ENCODE measurements around the gene LRP2. TPM values are rescaled to one million over a fixed set of nuclear protein-coding genes. Genes with fewer than 3 reads are reported as not detected.
"Not testable (repeated sequence)": the region's sequence is repeated elsewhere in the genome, so short reads cannot be mapped to it uniquely, and the experiment has no call there.

Gene LRP2
- total and polyA plus RNA-seq, 7 donors = 0.02 TPM; not detected in 6

DNA sequence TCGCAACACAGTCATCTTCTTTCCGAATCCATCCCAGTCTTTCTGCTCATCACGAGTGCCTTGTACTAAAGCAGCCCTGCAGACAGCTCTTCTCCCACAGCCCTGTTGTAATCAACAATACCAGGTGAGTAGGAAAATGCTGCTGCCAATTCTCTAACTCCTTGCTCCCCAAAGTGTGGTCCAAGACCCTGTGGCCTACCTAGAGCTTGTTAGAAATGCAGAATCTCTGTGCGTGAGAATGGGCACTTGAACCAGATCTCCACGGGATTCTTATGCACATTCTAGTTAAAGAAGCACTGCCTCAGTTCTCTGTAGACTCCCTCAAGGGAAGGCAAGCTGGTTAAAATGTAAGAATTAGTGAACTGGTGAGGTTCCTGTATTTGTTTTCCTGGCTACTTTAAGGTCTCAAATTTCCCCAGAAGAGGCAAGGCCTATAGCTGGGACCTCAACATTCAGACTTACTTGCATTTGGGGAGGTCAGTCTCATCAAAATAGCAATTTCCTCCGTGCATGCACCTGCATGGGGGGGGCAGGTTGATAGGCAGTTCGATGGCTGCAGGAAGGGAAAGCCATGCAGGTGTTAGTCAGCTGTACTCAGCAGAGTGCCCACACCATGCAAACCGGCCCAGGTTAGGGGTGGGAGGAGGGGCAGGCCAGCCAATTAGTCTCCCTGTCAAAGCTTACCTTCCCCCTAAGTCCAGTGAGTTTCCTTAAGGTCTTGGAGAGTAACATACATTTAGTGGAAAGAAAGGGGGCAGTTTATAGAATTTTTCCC lies 222.2 kb downstream of the LRP2 start:
- DNase-seq = no peak
- no peaks in the 10 kb centered on the region for H3K4me1 ChIP-seq
- H3K4me3 ChIP-seq = no peak overlapping the region
- TF ChIP-seq, protein P1, sequence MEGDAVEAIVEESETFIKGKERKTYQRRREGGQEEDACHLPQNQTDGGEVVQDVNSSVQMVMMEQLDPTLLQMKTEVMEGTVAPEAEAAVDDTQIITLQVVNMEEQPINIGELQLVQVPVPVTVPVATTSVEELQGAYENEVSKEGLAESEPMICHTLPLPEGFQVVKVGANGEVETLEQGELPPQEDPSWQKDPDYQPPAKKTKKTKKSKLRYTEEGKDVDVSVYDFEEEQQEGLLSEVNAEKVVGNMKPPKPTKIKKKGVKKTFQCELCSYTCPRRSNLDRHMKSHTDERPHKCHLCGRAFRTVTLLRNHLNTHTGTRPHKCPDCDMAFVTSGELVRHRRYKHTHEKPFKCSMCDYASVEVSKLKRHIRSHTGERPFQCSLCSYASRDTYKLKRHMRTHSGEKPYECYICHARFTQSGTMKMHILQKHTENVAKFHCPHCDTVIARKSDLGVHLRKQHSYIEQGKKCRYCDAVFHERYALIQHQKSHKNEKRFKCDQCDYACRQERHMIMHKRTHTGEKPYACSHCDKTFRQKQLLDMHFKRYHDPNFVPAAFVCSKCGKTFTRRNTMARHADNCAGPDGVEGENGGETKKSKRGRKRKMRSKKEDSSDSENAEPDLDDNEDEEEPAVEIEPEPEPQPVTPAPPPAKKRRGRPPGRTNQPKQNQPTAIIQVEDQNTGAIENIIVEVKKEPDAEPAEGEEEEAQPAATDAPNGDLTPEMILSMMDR (IDR thresholded peaks at IDR 0.05) = no peak
- 57 to 68% (median 61%) methylated on average over 8 of the region's 8 CpGs for WGBS, 3 donors
- H3K9me3 ChIP-seq = no peaks in the 10 kb centered on the region
- H3K36me3 ChIP-seq (ENCODE audit: insufficient read depth in 1 of 2, low read depth in 1 of 2) = no peaks in the 10 kb centered on the region
- no peak for ATAC-seq
- no peaks in the 10 kb centered on the region for H3K27me3 ChIP-seq (ENCODE audit: insufficient read depth in 3 of 3, low read length in 2 of 3)
- no peak overlapping the region for H3K27ac ChIP-seq
- intact Hi-C loops (cut with DNase I) = loop anchor here in 1 of 2 donors (2.0 kb wide), 1 partner anchor 179 kb away; no protein-coding TSS in a partner anchor

DNA sequence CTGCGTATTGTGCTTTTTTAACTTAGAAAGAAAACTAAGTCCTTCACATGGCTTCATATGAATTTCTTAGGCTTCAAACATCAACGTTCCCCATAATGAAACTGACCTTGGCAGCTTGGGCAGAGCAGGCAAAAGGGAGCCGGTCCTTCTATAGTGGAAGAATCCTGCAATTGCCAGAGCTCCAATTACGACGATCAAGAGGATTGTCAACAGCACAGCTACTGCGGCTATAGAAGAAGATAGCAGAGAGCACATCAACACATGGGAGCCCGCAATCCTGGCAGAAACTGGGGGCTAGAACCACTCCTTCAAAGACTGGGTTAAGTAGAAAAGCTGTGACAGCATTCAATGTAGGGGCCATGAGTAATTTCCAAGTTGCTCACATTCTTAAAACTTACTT lies 223.2 kb downstream of the LRP2 start:
- TF ChIP-seq, protein P1 (IDR thresholded peaks at IDR 0.05) = no peak
- Histone ChIP-seq H3K27me3 (ENCODE audit: insufficient read depth in 3 of 3, low read length in 2 of 3) (no peaks in the 10 kb centered on the region), H3K4me1 (no peaks in the 10 kb centered on the region), H3K36me3 (ENCODE audit: insufficient read depth in 1 of 2, low read depth in 1 of 2) (no peaks in the 10 kb centered on the region), H3K4me3 (no peak overlapping the region), H3K27ac (no peak overlapping the region), H3K9me3 (no peaks in the 10 kb centered on the region)
- ATAC-seq (no peak), DNase-seq (no peak)
- 63 to 70% (median 65%) methylated on average over 7 of the region's 7 CpGs for WGBS, 3 donors
- intact Hi-C loops (cut with DNase I) = no loop called here

DNA sequence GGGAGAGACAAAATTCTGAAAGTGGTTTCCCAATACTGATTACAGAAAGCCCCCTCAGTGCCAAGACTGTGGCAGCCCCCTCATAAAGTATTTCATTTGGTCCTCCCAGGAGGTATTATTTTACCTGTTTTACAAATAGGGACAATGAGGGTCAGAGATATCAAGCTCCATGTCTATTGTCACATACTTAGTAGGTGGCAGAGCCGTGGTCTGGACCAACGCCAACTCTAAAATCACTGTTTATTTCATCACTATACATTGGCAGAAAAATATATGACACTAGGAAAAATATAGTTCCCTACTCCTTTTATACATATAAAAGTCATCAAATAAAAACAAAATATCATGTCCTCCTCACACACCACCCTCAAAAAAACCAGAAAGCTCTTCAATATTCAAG lies 224.4 kb downstream of the LRP2 start:
- DNase-seq (no peak), ATAC-seq (no peak)
- intact Hi-C loops (cut with DNase I) = no loop called here
- Histone ChIP-seq H3K27me3 (ENCODE audit: insufficient read depth in 3 of 3, low read length in 2 of 3) (no peaks in the 10 kb centered on the region), H3K27ac (no peak overlapping the region), H3K36me3 (ENCODE audit: insufficient read depth in 1 of 2, low read depth in 1 of 2) (no peaks in the 10 kb centered on the region), H3K4me1 (no peaks in the 10 kb centered on the region), H3K9me3 (no peaks in the 10 kb centered on the region), H3K4me3 (no peak overlapping the region)
- TF ChIP-seq, protein P1 (IDR thresholded peaks at IDR 0.05) = no peak
- 61 to 67% (median 62%) methylated on average over 2 of the region's 2 CpGs for WGBS, 3 donors

GRCh38 chr2:169136885-169137534 lies 225.3 kb downstream of the LRP2 start:
- no peak for ATAC-seq
- TF ChIP-seq, protein P1 (IDR thresholded peaks at IDR 0.05) = no peak
- Histone ChIP-seq H3K4me1 (no peaks in the 10 kb centered on the region), H3K27ac (no peak overlapping the region), H3K36me3 (ENCODE audit: insufficient read depth in 1 of 2, low read depth in 1 of 2) (no peaks in the 10 kb centered on the region), H3K27me3 (ENCODE audit: insufficient read depth in 3 of 3, low read length in 2 of 3) (no peaks in the 10 kb centered on the region), H3K9me3 (no peaks in the 10 kb centered on the region), H3K4me3 (no peak overlapping the region)
- intact Hi-C loops (cut with DNase I) = no loop called here
- 71 to 80% (median 78%) methylated on average over 3 of the region's 3 CpGs for whole genome bisulfite sequencing, 3 donors
- no peak for DNase-seq

GRCh38 chr2:169136428-169136827 lies 225.9 kb downstream of the LRP2 start:
- ATAC-seq = not testable (repeated sequence)
- 74 to 95% (median 90%) methylated on average over 4 to 5 of the region's 5 CpGs for WGBS, 3 donors

GRCh38 chr2:169134272-169134671 lies 228.1 kb downstream of the LRP2 start:
- H3K4me3 ChIP-seq; H3K27me3 ChIP-seq (ENCODE audit: insufficient read depth in 3 of 3, low read length in 2 of 3); DNase-seq; ATAC-seq; H3K36me3 ChIP-seq (ENCODE audit: insufficient read depth in 1 of 2, low read depth in 1 of 2); H3K4me1 ChIP-seq; H3K9me3 ChIP-seq; H3K27ac ChIP-seq: not testable (repeated sequence)
- intact Hi-C loops (cut with DNase I) = loop anchor here (5.0 kb wide), 2 partner anchors 172 to 362 kb away; no protein-coding TSS in a partner anchor
- WGBS, 3 donors = 79 to 88% (median 87%) methylated on average over 6 of the region's 6 CpGs

More at GRCh38 chr2:169136428-169136827, 225.9 kb downstream of the LRP2 start:
- H3K36me3 ChIP-seq (ENCODE audit: insufficient read depth in 1 of 2, low read depth in 1 of 2); H3K9me3 ChIP-seq; intact Hi-C loops (cut with DNase I); H3K4me1 ChIP-seq; H3K27me3 ChIP-seq (ENCODE audit: insufficient read depth in 3 of 3, low read length in 2 of 3); H3K27ac ChIP-seq; DNase-seq; H3K4me3 ChIP-seq: not testable (repeated sequence)
